Measurements from ENCODE around the gene ATG16L1. TPM values are rescaled to one million over a fixed set of nuclear protein-coding genes. Genes with fewer than 3 reads are reported as not detected.
A peak's percentile ranks its signal among the peaks of the same experiment; 100 is the strongest.

Gene ATG16L1
- total RNA-seq, 2 experiments from 2014 or later = 23.0 to 24.6 TPM

- ChIA-PET POLR2A (no interaction called here), CTCF (no interaction called here)
- no peaks in the 10 kb centered on the region for H3K36me3 Mint-ChIP-seq (ENCODE audit: low read depth)
- no peaks in the 10 kb centered on the region for H3K27me3 Mint-ChIP-seq
- ATAC-seq (no peak), DNase-seq (no peak)
- H3K27ac Mint-ChIP-seq = no peak overlapping the region
- intact Hi-C loops (cut with DNase I, micrococcal nuclease) = no loop called here
- H3K9me3 Mint-ChIP-seq (ENCODE audit: low read depth) = no peaks in the 10 kb centered on the region
- peaks cover 7% of the 10 kb centered on the region for H3K4me1 Mint-ChIP-seq
- H3K4me3 Mint-ChIP-seq = no peak overlapping the region
Observed at GRCh38 chr2:233213011-233213410, 38.5 kb upstream of the ATG16L1 start.

DNA sequence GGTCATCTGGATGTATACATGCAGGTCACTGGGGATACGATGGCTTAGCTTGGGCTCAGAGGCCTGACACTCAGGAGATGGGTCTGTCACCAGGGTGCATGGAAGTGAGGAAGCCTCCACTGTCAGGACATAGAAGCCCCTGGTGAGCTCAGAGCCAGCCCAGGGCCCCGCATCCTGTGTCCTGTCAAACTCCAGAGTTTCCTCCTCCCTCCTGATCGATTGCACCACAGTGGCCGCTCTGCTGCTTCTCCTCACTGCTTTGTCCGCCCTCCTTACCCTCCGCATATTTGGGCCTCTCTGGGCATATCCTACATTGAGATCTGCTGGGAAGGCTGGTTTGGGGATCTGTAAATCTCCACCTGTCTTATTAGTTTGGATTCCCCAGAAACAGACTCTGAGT lies 37.5 kb upstream of the ATG16L1 start:
- CTCF ChIA-PET = no interaction called here
- no peaks in the 10 kb centered on the region for H3K27me3 Mint-ChIP-seq
- H3K9me3 Mint-ChIP-seq (ENCODE audit: low read depth) = no peaks in the 10 kb centered on the region
- H3K27ac Mint-ChIP-seq = no peak overlapping the region
- H3K4me1 Mint-ChIP-seq = peaks cover 6% of the 10 kb centered on the region
- no peaks in the 10 kb centered on the region for H3K36me3 Mint-ChIP-seq (ENCODE audit: low read depth)
- ATAC-seq = no peak
- intact Hi-C loops (cut with DNase I, micrococcal nuclease) = no loop called here
- DNase-seq = no peak
- POLR2A ChIA-PET = no interaction called here
- H3K4me3 Mint-ChIP-seq = no peak overlapping the region

- intact Hi-C loops (cut with DNase I, micrococcal nuclease) = no loop called here
- Mint-ChIP-seq H3K9me3 (ENCODE audit: low read depth) (no peaks in the 10 kb centered on the region), H3K27me3 (no peaks in the 10 kb centered on the region), H3K36me3 (ENCODE audit: low read depth) (no peaks in the 10 kb centered on the region), H3K27ac (no peak overlapping the region), H3K4me3 (no peak overlapping the region), H3K4me1 (no peaks in the 10 kb centered on the region)
- CTCF ChIA-PET = interaction anchor here (0.6 kb wide), 1 partner anchor 47 kb away, joined by 3 read pairs; no protein-coding TSS in a partner anchor
- DNase-seq = no peak
- POLR2A ChIA-PET = no interaction called here
- no peak for ATAC-seq
Observed at GRCh38 chr2:233217892-233218377, 33.5 kb upstream of the ATG16L1 start.

GRCh38 chr2:233218836-233219235 lies 32.6 kb upstream of the ATG16L1 start:
- no peaks in the 10 kb centered on the region for H3K27me3 Mint-ChIP-seq
- H3K27ac Mint-ChIP-seq = no peak overlapping the region
- no peaks in the 10 kb centered on the region for H3K9me3 Mint-ChIP-seq (ENCODE audit: low read depth)
- ChIA-PET POLR2A (no interaction called here), CTCF (no interaction called here)
- no peak overlapping the region for H3K4me3 Mint-ChIP-seq
- DNase-seq (no peak), ATAC-seq (no peak)
- no peaks in the 10 kb centered on the region for H3K4me1 Mint-ChIP-seq
- intact Hi-C loops (cut with DNase I, micrococcal nuclease) = no loop called here
- no peaks in the 10 kb centered on the region for H3K36me3 Mint-ChIP-seq (ENCODE audit: low read depth)

GRCh38 chr2:233219848-233220247 lies 31.6 kb upstream of the ATG16L1 start:
- no peaks in the 10 kb centered on the region for H3K4me1 Mint-ChIP-seq
- POLR2A ChIA-PET = no interaction called here
- no peaks in the 10 kb centered on the region for H3K27me3 Mint-ChIP-seq
- intact Hi-C loops (cut with DNase I, micrococcal nuclease) = no loop called here
- no peaks in the 10 kb centered on the region for H3K36me3 Mint-ChIP-seq (ENCODE audit: low read depth)
- H3K27ac Mint-ChIP-seq = no peak overlapping the region
- no peak for DNase-seq
- CTCF ChIA-PET = no interaction called here
- no peaks in the 10 kb centered on the region for H3K9me3 Mint-ChIP-seq (ENCODE audit: low read depth)
- no peak overlapping the region for H3K4me3 Mint-ChIP-seq
- ATAC-seq = no peak

- no peak for DNase-seq
- POLR2A ChIA-PET = no interaction called here
- intact Hi-C loops (cut with DNase I, micrococcal nuclease) = no loop called here
- Mint-ChIP-seq H3K4me1 (peaks cover 8% of the 10 kb centered on the region), H3K4me3 (no peak overlapping the region), H3K27me3 (no peaks in the 10 kb centered on the region), H3K9me3 (ENCODE audit: low read depth) (no peaks in the 10 kb centered on the region), H3K36me3 (ENCODE audit: low read depth) (no peaks in the 10 kb centered on the region), H3K27ac (no peak overlapping the region)
- CTCF ChIA-PET = no interaction called here
- ATAC-seq = no peak
Observed at GRCh38 chr2:233221378-233222063, 30.0 kb upstream of the ATG16L1 start.

- no peaks in the 10 kb centered on the region for H3K36me3 Mint-ChIP-seq (ENCODE audit: low read depth)
- POLR2A ChIA-PET = no interaction called here
- no peak for DNase-seq
- CTCF ChIA-PET = interaction anchor here (0.6 to 2.2 kb wide), 2 partner anchors 11 to 127 kb away, joined by 3 to 7 read pairs; no protein-coding TSS in a partner anchor
- no peak for ATAC-seq
- H3K9me3 Mint-ChIP-seq (ENCODE audit: low read depth) = no peaks in the 10 kb centered on the region
- peaks cover 8% of the 10 kb centered on the region for H3K4me1 Mint-ChIP-seq
- H3K27ac Mint-ChIP-seq = no peak overlapping the region
- intact Hi-C loops (cut with DNase I, micrococcal nuclease) = no loop called here
- H3K4me3 Mint-ChIP-seq = no peak overlapping the region
- H3K27me3 Mint-ChIP-seq = no peaks in the 10 kb centered on the region
Observed at GRCh38 chr2:233223059-233223894, 28.2 kb upstream of the ATG16L1 start.

GRCh38 chr2:233225230-233226068 lies 26.0 kb upstream of the ATG16L1 start:
- no peaks in the 10 kb centered on the region for H3K36me3 Mint-ChIP-seq (ENCODE audit: low read depth)
- H3K9me3 Mint-ChIP-seq (ENCODE audit: low read depth) = no peaks in the 10 kb centered on the region
- intact Hi-C loops (cut with DNase I, micrococcal nuclease) = no loop called here
- H3K27ac Mint-ChIP-seq = no peak overlapping the region
- peak; percentile 45 for ATAC-seq
- H3K27me3 Mint-ChIP-seq = no peaks in the 10 kb centered on the region
- CTCF ChIA-PET = interaction anchor here (0.6 to 2.2 kb wide), 4 partner anchors 9 to 598 kb away, joined by 3 to 7 read pairs (median 3); partner anchors contain the start of gene ATG16L1
- no peak for DNase-seq
- no peak overlapping the region for H3K4me3 Mint-ChIP-seq
- H3K4me1 Mint-ChIP-seq = peaks cover 13% of the 10 kb centered on the region
- POLR2A ChIA-PET = no interaction called here

GRCh38 chr2:233226511-233227031 lies 24.9 kb upstream of the ATG16L1 start:
- CTCF ChIA-PET = no interaction called here
- intact Hi-C loops (cut with DNase I, micrococcal nuclease) = no loop called here
- Mint-ChIP-seq H3K4me1 (peaks cover 18% of the 10 kb centered on the region), H3K27ac (no peak overlapping the region), H3K9me3 (ENCODE audit: low read depth) (no peaks in the 10 kb centered on the region), H3K27me3 (no peaks in the 10 kb centered on the region), H3K4me3 (no peak overlapping the region), H3K36me3 (ENCODE audit: low read depth) (no peaks in the 10 kb centered on the region)
- ATAC-seq (no peak), DNase-seq (no peak)
- POLR2A ChIA-PET = no interaction called here

DNA sequence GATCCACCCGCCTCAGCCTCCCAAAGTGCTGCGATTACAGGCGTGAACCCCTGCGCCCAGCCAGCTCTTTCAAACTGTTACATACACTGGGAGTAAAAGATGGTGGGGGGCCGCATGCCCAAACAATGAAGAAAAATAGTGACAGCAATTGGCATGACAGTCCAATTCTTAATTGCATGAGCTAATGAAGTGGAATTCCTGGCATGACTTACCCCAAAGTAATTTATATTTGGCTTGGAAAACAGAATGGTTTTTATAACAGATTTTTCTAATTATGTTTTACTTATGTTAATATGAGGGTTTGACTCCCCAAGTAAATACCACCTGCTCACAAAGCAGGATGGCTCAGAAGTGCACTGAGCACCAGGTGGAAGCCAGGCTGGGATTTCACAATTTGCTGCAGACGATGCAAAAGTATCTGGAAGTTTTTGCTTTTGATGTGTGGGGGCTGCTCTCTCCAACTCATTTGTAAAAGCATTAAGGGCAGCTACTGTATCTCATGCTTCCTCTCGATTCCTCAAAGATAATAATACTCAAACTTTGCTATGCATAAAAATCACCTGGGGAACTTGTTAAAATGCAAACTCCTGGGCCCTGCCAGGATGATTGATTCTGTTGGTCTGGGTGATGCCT lies 24.0 kb upstream of the ATG16L1 start:
- DNase-seq (no peak), ATAC-seq (no peak)
- Mint-ChIP-seq H3K27ac (no peak overlapping the region), H3K4me1 (peaks cover 18% of the 10 kb centered on the region), H3K4me3 (no peak overlapping the region), H3K36me3 (ENCODE audit: low read depth) (no peaks in the 10 kb centered on the region), H3K9me3 (ENCODE audit: low read depth) (no peaks in the 10 kb centered on the region), H3K27me3 (no peaks in the 10 kb centered on the region)
- intact Hi-C loops (cut with DNase I, micrococcal nuclease) = no loop called here
- ChIA-PET POLR2A (no interaction called here), CTCF (interaction anchor here (0.8 to 1.5 kb wide), 2 partner anchors 23 to 173 kb away, joined by 3 to 4 read pairs; no protein-coding TSS in a partner anchor)

- no peak overlapping the region for H3K27ac Mint-ChIP-seq
- no peak overlapping the region for H3K4me3 Mint-ChIP-seq
- H3K9me3 Mint-ChIP-seq (ENCODE audit: low read depth) = no peaks in the 10 kb centered on the region
- intact Hi-C loops (cut with DNase I, micrococcal nuclease) = no loop called here
- POLR2A ChIA-PET = no interaction called here
- DNase-seq (no peak), ATAC-seq (no peak)
- CTCF ChIA-PET = interaction anchor here (0.7 to 1.5 kb wide), 2 partner anchors 174 to 391 kb away, joined by 4 read pairs; no protein-coding TSS in a partner anchor
- H3K36me3 Mint-ChIP-seq (ENCODE audit: low read depth) = no peaks in the 10 kb centered on the region
- peaks cover 22% of the 10 kb centered on the region for H3K4me1 Mint-ChIP-seq
- H3K27me3 Mint-ChIP-seq = no peaks in the 10 kb centered on the region
Observed at GRCh38 chr2:233228376-233228775, 23.1 kb upstream of the ATG16L1 start.
